ENCODE measurements around the gene SLC10A6.

GRCh38 chr4:86870442-86871069 is 21.4 kb upstream of the SLC10A6 start:
- TF ChIP-seq CHD2 (IDR thresholded peaks at IDR 0.05; ENCODE audit: low read length, partially characterized antibody) (no peak), RNF2 (IDR thresholded peaks at IDR 0.05; ENCODE audit: borderline replicate concordance, low read depth) (no peak), CTCF (IDR thresholded peaks at IDR 0.05) (no peak)
